PC-9 (cell line): ENCODE data around the gene GBX1. TPM values are rescaled to one million over a fixed set of nuclear protein-coding genes. Genes with fewer than 3 reads are reported as not detected.

Experiments
- BruUV-seq: library from RNA; stranded (reverse); fragments of 400-500 nt; replicated peaks from 2 replicates; lab custom pipeline; 2021; lab: Mats Ljungman, UMichigan
- CTCF ChIA-PET: fragments of 300-600 bp; sonication (Branson Sonifier 250); formaldehyde crosslinking; loops from one replicate; lab custom pipeline; 2022; ENCODE audit warnings: antibody characterized with exemption; lab: Charles Lee
- POLR2A ChIA-PET: fragments of 300-600 bp; sonication (Branson Sonifier 250); formaldehyde crosslinking; loops from one replicate; lab custom pipeline; 2022; ENCODE audit warnings: antibody characterized with exemption; ENCODE audit not compliant: unreplicated experiment; lab: Charles Lee
- DNase-seq, 2 experiments: peaks; one replicate each; pipeline versions ENCODE4 v3.0.0 to v3.0.0-alpha.2; 2015 to 2022; ENCODE audit warnings: mixed read lengths in 1 of 2
- H2AFZ ChIP-seq: fragments of 200-600 bp; sonication (generic); 2 replicates; pipeline ENCODE4 v1.8.1; 2017; ENCODE audit warnings: antibody characterized with exemption
- H3F3A ChIP-seq: fragments of 200-600 bp; sonication (generic); 2 replicates; pipeline ENCODE4 v1.8.1; 2017; ENCODE audit warnings: antibody characterized with exemption, mild to moderate bottlenecking, low read depth; ENCODE audit not compliant: insufficient read depth
- H3K27ac ChIP-seq: fragments of 200-600 bp; sonication (generic); 2 replicates; pipeline ENCODE4 v1.6.1; 2016; ENCODE audit warnings: mixed run types
- H3K27me3 ChIP-seq: fragments of 200-600 bp; sonication (generic); 2 replicates; pipeline ENCODE4 v1.6.1; 2016; ENCODE audit warnings: low read depth, mixed run types; ENCODE audit not compliant: insufficient read depth
- H3K36me3 ChIP-seq: fragments of 200-600 bp; sonication (generic); 2 replicates; pipeline ENCODE4 v1.6.1; 2016; ENCODE audit warnings: low read depth, mixed run types
- H3K4me1 ChIP-seq: fragments of 200-600 bp; sonication (generic); replicated peaks from 2 replicates; pipeline ENCODE4 v1.6.1; 2016; ENCODE audit warnings: mixed run types; ENCODE audit not compliant: insufficient read depth
- H3K4me2 ChIP-seq: fragments of 200-600 bp; sonication (generic); 2 replicates; pipeline ENCODE4 v1.6.1; 2017; ENCODE audit warnings: mixed run types
- H3K4me3 ChIP-seq: fragments of 200-600 bp; sonication (generic); 2 replicates; pipeline ENCODE4 v1.6.1; 2016; ENCODE audit warnings: mixed run types
- H3K79me2 ChIP-seq: fragments of 200-600 bp; sonication (generic); 2 replicates; pipeline ENCODE4 v1.6.1; 2017; ENCODE audit warnings: low read depth, mixed run types
- H3K9me2 ChIP-seq: fragments of 200-600 bp; sonication (generic); 2 replicates; pipeline ENCODE4 v1.8.1; 2017; ENCODE audit warnings: mild to moderate bottlenecking; ENCODE audit not compliant: insufficient read depth
- H3K9me3 ChIP-seq: fragments of 200-600 bp; sonication (generic); 2 replicates; pipeline ENCODE4 v1.8.1; 2016; ENCODE audit warnings: low read depth; ENCODE audit not compliant: insufficient read depth
- H4K20me1 ChIP-seq: fragments of 200-600 bp; sonication (generic); 2 replicates; pipeline ENCODE4 v1.8.1; 2017; ENCODE audit not compliant: insufficient read depth
- EZH2 ChIP-seq: fragments of 200-600 bp; sonication (generic); IDR thresholded peaks from 2 replicates; pipeline ENCODE4 v1.8.0; 2017; ENCODE audit warnings: antibody characterized with exemption, low read depth
- intact Hi-C: fragments of 100-400 bp; cut with micrococcal nuclease; formaldehyde crosslinking; loops from one replicate; pipeline ENCODE4 v1.10.0; 2022; ENCODE audit not compliant: unreplicated experiment
- total RNA-seq: library from RNA; stranded (reverse); gene quantifications from 2 replicates; pipeline ENCODE4 v1.2.3, GENCODE V29; 2021
- TF ChIP-seq, protein P1 (sequence below): fragments of 200-600 bp; sonication (generic); conservative IDR thresholded peaks from 2 replicates; pipeline ENCODE4 v1.6.1; 2017; ENCODE audit warnings: mixed run types, antibody characterized with exemption, mild to moderate bottlenecking, moderate library complexity

The GBX1 gene
- total RNA-seq, 1 experiment from 2014 or later: not detected

DNA sequence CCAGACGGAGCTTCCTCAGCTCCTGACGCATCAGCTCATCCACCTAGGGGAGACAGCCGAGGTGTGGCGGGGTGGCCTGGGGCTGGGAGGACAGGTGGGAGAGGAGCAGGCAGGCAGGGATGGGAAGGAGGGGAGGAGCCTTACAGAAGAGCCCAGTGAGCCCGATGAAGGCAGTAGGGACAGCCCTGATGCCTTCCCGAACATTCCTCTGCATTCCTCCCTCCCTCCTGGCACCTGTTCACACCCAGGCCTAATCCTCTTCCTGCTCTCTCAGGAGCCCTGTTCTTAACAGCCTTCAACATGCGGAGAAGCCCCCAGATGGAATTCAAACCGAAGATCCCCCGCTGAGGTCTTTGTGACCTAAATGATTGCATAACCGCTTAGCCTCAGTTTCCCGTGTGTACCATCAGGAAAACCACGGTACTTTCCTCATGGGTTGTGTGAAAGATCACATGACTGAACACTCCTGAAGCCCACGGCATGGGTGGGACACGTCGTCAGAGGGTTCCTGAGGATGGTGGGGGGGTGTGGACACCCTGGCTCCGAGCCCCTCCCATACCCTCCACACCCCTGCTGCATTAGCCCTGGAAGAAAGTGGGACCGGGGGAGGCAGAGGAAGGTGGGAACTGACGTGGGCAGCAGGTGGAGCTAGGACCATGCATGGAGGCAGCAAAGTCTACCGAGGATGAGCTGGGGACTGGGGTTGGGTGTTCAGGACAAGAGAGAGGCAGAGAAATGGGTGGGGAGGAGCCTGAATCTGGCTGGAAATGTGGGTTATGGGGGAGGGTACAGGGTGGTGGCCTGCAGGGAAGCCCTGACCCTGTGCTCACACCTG lies 28.3 kb upstream of the GBX1 start:
- H3K27me3 ChIP-seq: peaks cover 100% of the 10 kb centered on the region

DNA sequence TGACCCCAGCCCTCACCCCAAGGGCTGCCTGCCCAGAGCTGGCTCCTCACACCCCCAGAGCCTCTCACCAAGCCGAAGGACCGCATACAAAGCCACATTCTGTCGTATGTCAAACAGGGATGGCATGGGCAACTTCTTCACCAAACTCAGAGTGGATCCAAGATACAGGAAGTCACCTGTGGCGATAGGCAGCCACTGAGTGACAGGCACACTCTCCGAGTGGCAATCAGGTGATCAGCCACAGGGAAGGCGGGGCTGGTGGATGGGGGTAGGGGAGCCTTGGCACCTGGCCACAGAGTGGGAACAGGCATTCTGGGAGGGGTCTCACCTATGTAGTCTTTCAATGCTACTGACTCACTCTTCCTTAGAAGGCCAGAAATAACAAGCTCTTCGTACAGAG lies 26.7 kb upstream of the GBX1 start:
- intact Hi-C loops: no loop called here
- DNase-seq: no peak
- Histone ChIP-seq H3K79me2 (no peaks in the 10 kb centered on the region), H3K4me3 (no peak overlapping the region), H3K36me3 (no peaks in the 10 kb centered on the region), H3K9me2 (no peaks in the 10 kb centered on the region), H3K9me3 (no peaks in the 10 kb centered on the region), H4K20me1 (no peaks in the 10 kb centered on the region), H2AFZ (no peak overlapping the region), H3K4me1 (no peaks in the 10 kb centered on the region), H3K27me3 (peaks cover 100% of the 10 kb centered on the region), H3K27ac (no peak overlapping the region), H3K4me2 (no peak overlapping the region), H3F3A (no peaks in the 10 kb centered on the region)
- POLR2A ChIA-PET: no interaction called here
- no TSS peak for BruUV-seq
- TF ChIP-seq, protein P1, sequence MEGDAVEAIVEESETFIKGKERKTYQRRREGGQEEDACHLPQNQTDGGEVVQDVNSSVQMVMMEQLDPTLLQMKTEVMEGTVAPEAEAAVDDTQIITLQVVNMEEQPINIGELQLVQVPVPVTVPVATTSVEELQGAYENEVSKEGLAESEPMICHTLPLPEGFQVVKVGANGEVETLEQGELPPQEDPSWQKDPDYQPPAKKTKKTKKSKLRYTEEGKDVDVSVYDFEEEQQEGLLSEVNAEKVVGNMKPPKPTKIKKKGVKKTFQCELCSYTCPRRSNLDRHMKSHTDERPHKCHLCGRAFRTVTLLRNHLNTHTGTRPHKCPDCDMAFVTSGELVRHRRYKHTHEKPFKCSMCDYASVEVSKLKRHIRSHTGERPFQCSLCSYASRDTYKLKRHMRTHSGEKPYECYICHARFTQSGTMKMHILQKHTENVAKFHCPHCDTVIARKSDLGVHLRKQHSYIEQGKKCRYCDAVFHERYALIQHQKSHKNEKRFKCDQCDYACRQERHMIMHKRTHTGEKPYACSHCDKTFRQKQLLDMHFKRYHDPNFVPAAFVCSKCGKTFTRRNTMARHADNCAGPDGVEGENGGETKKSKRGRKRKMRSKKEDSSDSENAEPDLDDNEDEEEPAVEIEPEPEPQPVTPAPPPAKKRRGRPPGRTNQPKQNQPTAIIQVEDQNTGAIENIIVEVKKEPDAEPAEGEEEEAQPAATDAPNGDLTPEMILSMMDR: no peak
- TF ChIP-seq EZH2: no peak
- CTCF ChIA-PET: no interaction called here

More for the DNA sequence above, 28.3 kb upstream of the GBX1 start:
- Histone ChIP-seq H2AFZ (no peak overlapping the region), H3K4me2 (no peak overlapping the region), H3K9me2 (no peaks in the 10 kb centered on the region), H3K9me3 (no peaks in the 10 kb centered on the region), H3F3A (no peaks in the 10 kb centered on the region), H3K27ac (no peak overlapping the region), H3K4me3 (no peak overlapping the region), H4K20me1 (no peaks in the 10 kb centered on the region), H3K4me1 (no peaks in the 10 kb centered on the region), H3K79me2 (no peaks in the 10 kb centered on the region), H3K36me3 (no peaks in the 10 kb centered on the region)
- TF ChIP-seq, protein P1: no peak
- TF ChIP-seq EZH2: no peak
- intact Hi-C loops: no loop called here
- BruUV-seq: no TSS peak
- POLR2A ChIA-PET: interaction anchor here (0.6 kb wide), 1 partner anchor 883 kb away, joined by 6 read pairs; no protein-coding TSS in a partner anchor
- DNase-seq: no peak
- CTCF ChIA-PET: no interaction called here

DNA sequence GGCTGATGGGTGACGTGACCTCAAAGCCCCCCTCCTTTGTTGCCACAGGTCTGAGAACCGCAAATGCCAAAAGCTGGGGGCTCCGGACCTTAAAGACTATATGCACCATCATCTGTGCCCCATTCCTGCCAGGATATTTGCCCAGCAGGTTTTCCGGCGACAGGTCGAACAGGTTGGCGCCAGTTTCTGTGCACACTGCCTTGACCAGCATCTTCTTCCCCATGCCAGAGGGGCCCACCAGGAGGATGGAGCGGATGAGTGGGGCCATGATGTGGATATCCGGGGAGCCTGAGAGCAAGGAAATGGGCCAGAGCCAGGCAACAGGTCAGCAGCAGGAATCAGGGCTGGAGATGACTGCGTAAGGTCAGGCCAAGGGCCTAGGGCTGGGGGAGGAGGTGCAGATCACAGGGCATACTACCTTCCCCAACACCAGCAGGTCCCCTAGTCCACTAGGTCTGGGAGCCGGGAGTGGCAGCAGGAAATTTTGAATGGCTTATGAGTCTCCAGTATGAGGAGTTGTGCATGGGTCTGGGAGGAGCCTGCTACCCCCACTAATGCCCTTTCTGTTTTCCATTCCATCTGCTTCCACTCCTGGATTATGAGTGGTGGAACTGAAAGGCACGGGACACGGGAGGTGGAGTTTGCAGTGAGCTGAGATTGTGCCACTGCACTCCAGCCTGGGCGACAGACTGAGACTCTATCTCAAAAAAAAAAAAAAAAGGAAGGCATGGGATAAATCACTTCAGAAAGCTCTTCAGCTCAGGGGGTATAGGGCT lies 25.9 kb upstream of the GBX1 start:
- no peak overlapping the region for H3K4me3 ChIP-seq
- H3K9me2 ChIP-seq: no peaks in the 10 kb centered on the region
- no peak overlapping the region for H3K4me2 ChIP-seq
- H3K36me3 ChIP-seq: no peaks in the 10 kb centered on the region
- CTCF ChIA-PET: no interaction called here
- H3F3A ChIP-seq: no peaks in the 10 kb centered on the region
- H3K27me3 ChIP-seq: peaks cover 100% of the 10 kb centered on the region
- no peaks in the 10 kb centered on the region for H4K20me1 ChIP-seq
- no peaks in the 10 kb centered on the region for H3K79me2 ChIP-seq
- H3K9me3 ChIP-seq: no peaks in the 10 kb centered on the region
- no peak overlapping the region for H2AFZ ChIP-seq
- POLR2A ChIA-PET: interaction anchor here (0.6 kb wide), 1 partner anchor 36 kb away, joined by 8 read pairs; no protein-coding TSS in a partner anchor
- no peaks in the 10 kb centered on the region for H3K4me1 ChIP-seq
- TF ChIP-seq, protein P1: no peak
- no peak for TF ChIP-seq EZH2
- H3K27ac ChIP-seq: no peak overlapping the region
- intact Hi-C loops: no loop called here
- no peak for DNase-seq
- BruUV-seq: no TSS peak
